ENCODE data around the gene SLIT3.

Gene SLIT3

GRCh38 chr5:168987543-168988300 lies 313.2 kb downstream of the SLIT3 start (continued):
- TF ChIP-seq ZNF23 (tag by site-specific recombination; IDR thresholded peaks at IDR 0.05; ENCODE audit: borderline replicate concordance) = no peak
- TF ChIP-seq ZFHX2 (tag by site-specific recombination; conservative IDR thresholded peaks at IDR 0.05) = no peak
- TF ChIP-seq KLF8 (tag by site-specific recombination; IDR thresholded peaks at IDR 0.05) = no peak
- TF ChIP-seq CTCF (tag by site-specific recombination; IDR thresholded peaks at IDR 0.05) = peak; percentile 68

- POLR2A ChIA-PET = no interaction called here
- Histone ChIP-seq H3K27ac (ENCODE audit: extremely low read depth, low read depth, low read length) (no peak overlapping the region), H3K36me3 (ENCODE audit: control insufficient read depth in 2 of 2, insufficient read depth in 1 of 2, low read length in 2 of 2) (no peaks in the 10 kb centered on the region), H3K4me3 (ENCODE audit: low read depth, low read length) (no peak overlapping the region), H3K9me3 (ENCODE audit: control insufficient read depth, insufficient read depth, low read depth, low read length) (no peaks in the 10 kb centered on the region), H3K4me1 (ENCODE audit: control insufficient read depth, insufficient read depth, low read length) (no peaks in the 10 kb centered on the region; the same call in 1 of the 2 replicates)
- TF ChIP-seq ZXDB (tag by site-specific recombination; IDR thresholded peaks at IDR 0.05) (no peak), ZNF621 (tag by site-specific recombination; IDR thresholded peaks at IDR 0.05) (no peak), FEZF1 (tag by site-specific recombination; IDR thresholded peaks at IDR 0.05) (no peak), ZNF302 (tag by site-specific recombination; IDR thresholded peaks at IDR 0.05; ENCODE audit: low read depth) (no peak), ZSCAN5A (tag by site-specific recombination; IDR thresholded peaks at IDR 0.05) (no peak), ZSCAN23 (tag by site-specific recombination; IDR thresholded peaks at IDR 0.05) (no peak), ZNF174 (tag by site-specific recombination; IDR thresholded peaks at IDR 0.05) (no peak), ZNF76 (tag by site-specific recombination; IDR thresholded peaks at IDR 0.05; ENCODE audit: borderline replicate concordance, low read depth) (no peak), ZFP37 (tag by site-specific recombination; IDR thresholded peaks at IDR 0.05) (no peak), ZNF639 (tag by site-specific recombination; IDR thresholded peaks at IDR 0.05) (no peak), ZNF362 (tag by site-specific recombination; IDR thresholded peaks at IDR 0.05) (no peak), ZNF530 (tag by site-specific recombination; IDR thresholded peaks at IDR 0.05; ENCODE audit: low read depth) (no peak), ZNF404 (tag by site-specific recombination; IDR thresholded peaks at IDR 0.05) (no peak), HIC1 (tag by site-specific recombination; IDR thresholded peaks at IDR 0.05) (no peak), ZNF280D (tag by site-specific recombination; IDR thresholded peaks at IDR 0.05) (no peak), WT1 (tag by site-specific recombination; IDR thresholded peaks at IDR 0.05) (no peak), ZNF223 (tag by site-specific recombination; IDR thresholded peaks at IDR 0.05) (no peak), GLIS1 (tag by site-specific recombination; IDR thresholded peaks at IDR 0.05) (no peak)
- CTCF ChIA-PET = no interaction called here
These were observed 315.5 kb downstream of the SLIT3 start for GRCh38 chr5:168985454-168985853.
